ENCODE data around the gene KIAA0586.
"Not testable (repeated sequence)": the region's sequence is repeated elsewhere in the genome, so short reads cannot be mapped to it uniquely, and the experiment has no call there.

Gene KIAA0586

GRCh38 chr14:58553959-58554358 lies 126.4 kb downstream of the KIAA0586 start:
- DNase-seq: no peak

GRCh38 chr14:58555647-58556046 lies 128.1 kb downstream of the KIAA0586 start:
- DNase-seq: no peak

- DNase-seq: no peak
Measured at GRCh38 chr14:58557242-58557641, 129.7 kb downstream of the KIAA0586 start.

GRCh38 chr14:58560208-58560607 lies 132.7 kb downstream of the KIAA0586 start:
- DNase-seq: no peak

- DNase-seq: no peak
Measured at GRCh38 chr14:58562141-58562540, 134.6 kb downstream of the KIAA0586 start.

- DNase-seq: no peak
Measured at GRCh38 chr14:58563978-58564377, 136.5 kb downstream of the KIAA0586 start.

- DNase-seq: no peak
Measured at GRCh38 chr14:58565832-58566231, 138.3 kb downstream of the KIAA0586 start.

GRCh38 chr14:58566979-58567378 lies 139.5 kb downstream of the KIAA0586 start:
- DNase-seq: no peak

- no peak for DNase-seq
Measured at GRCh38 chr14:58568322-58568721, 140.8 kb downstream of the KIAA0586 start.

- DNase-seq: no peak
Measured at GRCh38 chr14:58571256-58571655, 143.7 kb downstream of the KIAA0586 start.

- no peak for DNase-seq
Measured at GRCh38 chr14:58571769-58572472, 144.4 kb downstream of the KIAA0586 start.

GRCh38 chr14:58572473-58572853 lies 144.9 kb downstream of the KIAA0586 start:
- DNase-seq: no peak

- no peak for DNase-seq
Measured at GRCh38 chr14:58572863-58573262, 145.3 kb downstream of the KIAA0586 start.

GRCh38 chr14:58574623-58575022 lies 147.1 kb downstream of the KIAA0586 start:
- DNase-seq: no peak

GRCh38 chr14:58575956-58576355 lies 148.4 kb downstream of the KIAA0586 start:
- DNase-seq: no peak

GRCh38 chr14:58580035-58580434 lies 152.5 kb downstream of the KIAA0586 start:
- DNase-seq: not testable (repeated sequence)

- not testable (repeated sequence) for DNase-seq
Measured at GRCh38 chr14:58581389-58581788, 153.9 kb downstream of the KIAA0586 start.

- no peak for DNase-seq
Measured at GRCh38 chr14:58584383-58584782, 156.9 kb downstream of the KIAA0586 start.

- DNase-seq: no peak
Measured at GRCh38 chr14:58587271-58587670, 159.8 kb downstream of the KIAA0586 start.

GRCh38 chr14:58588321-58588720 lies 160.8 kb downstream of the KIAA0586 start:
- not testable (repeated sequence) for DNase-seq

GRCh38 chr14:58593977-58594376 lies 166.5 kb downstream of the KIAA0586 start:
- DNase-seq: no peak

- no peak for DNase-seq
Measured at GRCh38 chr14:58597041-58597440, 169.5 kb downstream of the KIAA0586 start.

GRCh38 chr14:58598028-58598803 lies 170.7 kb downstream of the KIAA0586 start:
- DNase-seq: no peak

GRCh38 chr14:58598804-58599525 lies 171.4 kb downstream of the KIAA0586 start:
- DNase-seq: no peak

Data from NCI-H2171 (cell line).